NCI-H1105 treated with DMSO at 0.1 percent for 48 hours (cell line): ENCODE data around the gene ALOXE3.

Source experiments
- DNase-seq: peaks from one replicate; lab custom pipeline; 2025; lab: John Stamatoyannopoulos, UW

ALOXE3 gene

DNA sequence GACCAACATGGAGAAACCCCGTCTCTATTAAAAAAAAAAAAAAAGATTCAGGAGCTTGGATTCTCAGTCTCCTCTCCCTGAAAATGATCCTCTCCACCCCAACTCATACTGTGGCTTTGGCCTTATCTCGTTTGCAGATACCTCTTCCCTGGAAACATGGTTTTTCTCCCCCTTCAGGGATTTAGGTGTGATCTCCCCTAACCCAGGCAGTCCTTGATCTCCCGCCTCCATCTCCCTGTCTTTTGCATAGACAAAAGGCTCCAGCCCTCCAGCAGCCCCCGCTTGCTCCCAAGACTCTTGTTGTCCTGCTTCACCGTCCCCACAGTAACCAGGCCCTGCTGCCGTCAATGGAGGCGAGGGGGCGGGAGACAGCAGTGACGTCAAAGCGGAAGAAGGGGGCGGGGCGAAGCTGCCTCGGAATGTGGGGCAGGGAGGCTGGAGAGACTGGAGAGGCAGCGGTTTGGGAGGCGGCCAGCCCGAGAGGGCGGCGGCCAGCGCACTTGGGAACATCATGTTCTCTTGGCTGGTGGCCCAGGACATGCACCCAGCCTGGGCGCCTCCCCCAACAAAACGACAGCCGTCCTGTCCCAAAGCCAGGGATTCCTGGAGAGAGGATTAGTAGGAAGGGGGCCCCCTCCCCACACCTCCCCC is 35.8 kb upstream of the ALOXE3 start:
- DNase-seq, result peak; percentile 67

DNA sequence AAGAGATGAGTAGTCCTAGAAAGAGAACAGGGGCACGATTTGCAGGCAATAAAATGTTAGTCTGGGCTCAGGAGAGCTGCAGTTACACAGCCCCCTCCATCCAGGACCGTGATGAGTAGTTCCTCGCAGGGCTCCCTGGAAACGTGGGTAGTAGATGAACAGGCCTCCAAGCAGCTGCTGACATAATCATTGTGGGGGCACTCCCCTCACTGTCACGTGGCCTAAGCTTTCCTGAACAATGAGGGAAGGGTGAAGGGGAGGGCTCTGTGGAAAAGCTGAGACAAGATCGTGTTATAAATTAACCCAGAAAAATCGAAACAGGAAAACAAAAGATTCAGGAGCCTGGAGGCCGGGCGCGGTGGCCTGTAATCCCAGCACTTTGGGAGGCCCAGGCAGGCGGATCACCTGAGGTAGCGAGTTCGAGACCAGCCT is 35.2 kb upstream of the ALOXE3 start:
- no peak for DNase-seq

- DNase-seq, result no peak
These were observed 34.7 kb upstream of the ALOXE3 start for GRCh38 chr17:8153031-8153451.

DNA sequence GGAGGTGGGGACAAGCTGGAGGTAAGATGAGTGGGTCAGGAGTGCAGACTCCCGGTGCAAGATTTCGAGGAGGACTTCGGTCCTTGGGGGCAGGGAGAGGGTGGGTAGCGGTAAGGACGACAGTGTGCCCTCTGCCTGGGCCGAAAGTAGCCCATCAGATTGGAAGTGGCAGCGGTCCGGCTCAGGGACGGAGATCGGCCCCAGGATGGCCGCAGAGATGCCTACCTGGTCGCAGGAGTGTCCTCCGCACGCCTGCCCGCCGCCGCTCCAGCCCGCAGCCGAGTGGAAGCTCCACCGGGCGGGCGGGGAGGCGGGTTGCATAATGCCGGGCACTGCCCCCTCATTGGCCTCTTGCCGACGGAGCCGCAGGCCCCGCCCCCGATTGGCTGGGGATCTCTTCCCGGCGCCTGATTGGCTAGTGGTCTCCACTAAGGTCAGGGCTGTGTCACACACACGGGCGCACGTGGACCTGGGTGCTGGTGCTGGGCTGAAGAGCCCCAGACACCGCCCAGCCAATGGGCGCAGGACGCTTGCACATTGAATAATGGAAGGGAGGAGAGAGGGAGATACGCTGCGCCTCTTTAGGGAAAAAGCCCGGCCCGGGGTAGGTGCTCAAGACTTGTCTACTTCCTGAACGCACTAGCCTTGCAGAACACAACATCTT is 33.9 kb upstream of the ALOXE3 start, which contains the start of gene PER1:
Gene PER1 (minus strand): TSS at position 293 of the 664 bp plus-strand sequence. CDS start 1,698 bp downstream, outside the sequence.
- DNase-seq, result peak; percentile 82

DNA sequence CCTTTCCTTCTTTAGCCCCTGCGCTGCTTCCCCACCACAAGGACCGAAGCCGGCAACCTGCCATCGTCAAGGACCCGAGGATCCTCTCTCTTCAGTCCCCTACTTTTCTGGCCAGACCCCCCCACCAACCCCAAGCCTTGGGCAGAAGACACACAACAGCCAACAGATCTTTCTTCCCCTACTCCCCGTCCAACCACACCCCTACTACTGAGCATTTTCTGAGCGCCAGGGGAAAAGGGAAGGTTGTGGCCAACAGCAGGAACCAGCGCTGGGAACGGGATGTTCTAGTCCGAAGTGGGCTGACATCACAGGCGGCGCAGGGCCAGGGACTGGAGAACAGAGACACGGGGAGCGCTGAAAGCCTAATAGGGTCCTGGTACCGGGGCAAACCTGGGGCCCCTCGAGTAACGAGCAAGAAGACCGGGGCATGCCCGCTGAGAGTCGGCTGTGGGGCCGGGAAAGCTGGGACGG is 33.4 kb upstream of the ALOXE3 start:
- DNase-seq, result peak; percentile 34

GRCh38 chr17:8151120-8151640 is 32.9 kb upstream of the ALOXE3 start:
- DNase-seq, result peak; percentile 87

DNA sequence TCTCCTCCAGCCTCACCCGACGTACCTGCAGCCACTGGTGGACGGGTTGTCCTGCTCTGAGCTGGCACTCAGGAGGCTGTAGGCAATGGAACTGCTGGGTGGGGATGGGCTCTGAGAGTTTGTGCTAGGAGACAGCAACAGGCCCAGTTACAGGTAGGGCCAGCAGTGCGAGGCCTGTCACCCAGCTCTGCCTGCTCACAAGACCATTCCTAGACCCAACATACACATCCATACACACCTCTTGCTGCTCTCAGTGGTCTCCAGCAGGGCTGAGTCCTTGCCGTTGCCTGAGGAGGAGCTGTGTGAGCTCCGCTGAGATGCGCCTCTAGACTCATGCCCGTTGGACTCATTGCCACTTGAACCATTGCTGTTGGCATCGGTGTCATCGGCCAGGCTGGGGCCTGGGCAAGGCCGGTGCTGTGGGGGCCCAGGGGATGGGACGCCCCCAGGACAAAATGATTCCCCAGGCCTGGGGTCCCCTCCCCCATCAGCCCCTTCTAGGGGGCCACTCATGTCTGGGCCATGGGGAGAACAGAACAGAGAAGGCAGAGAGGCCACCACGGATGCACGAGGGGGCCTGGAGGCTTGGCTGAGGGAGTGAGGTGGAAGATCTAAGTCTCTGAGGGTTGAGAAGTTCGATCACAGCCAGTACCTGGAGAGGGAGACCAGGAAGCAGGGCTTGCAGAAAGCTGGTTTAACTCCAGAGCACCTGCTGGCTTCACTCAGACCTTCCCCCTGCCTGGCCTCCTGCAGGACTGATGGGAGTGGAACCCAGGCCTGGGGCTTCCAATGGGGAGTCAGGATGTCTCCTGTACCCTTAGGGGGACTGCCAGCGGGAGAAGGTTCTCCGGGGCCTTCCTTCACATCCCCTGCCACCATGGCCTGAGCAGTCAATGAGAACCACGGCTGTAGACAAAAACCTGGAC is 32.1 kb upstream of the ALOXE3 start:
- no peak for DNase-seq

DNA sequence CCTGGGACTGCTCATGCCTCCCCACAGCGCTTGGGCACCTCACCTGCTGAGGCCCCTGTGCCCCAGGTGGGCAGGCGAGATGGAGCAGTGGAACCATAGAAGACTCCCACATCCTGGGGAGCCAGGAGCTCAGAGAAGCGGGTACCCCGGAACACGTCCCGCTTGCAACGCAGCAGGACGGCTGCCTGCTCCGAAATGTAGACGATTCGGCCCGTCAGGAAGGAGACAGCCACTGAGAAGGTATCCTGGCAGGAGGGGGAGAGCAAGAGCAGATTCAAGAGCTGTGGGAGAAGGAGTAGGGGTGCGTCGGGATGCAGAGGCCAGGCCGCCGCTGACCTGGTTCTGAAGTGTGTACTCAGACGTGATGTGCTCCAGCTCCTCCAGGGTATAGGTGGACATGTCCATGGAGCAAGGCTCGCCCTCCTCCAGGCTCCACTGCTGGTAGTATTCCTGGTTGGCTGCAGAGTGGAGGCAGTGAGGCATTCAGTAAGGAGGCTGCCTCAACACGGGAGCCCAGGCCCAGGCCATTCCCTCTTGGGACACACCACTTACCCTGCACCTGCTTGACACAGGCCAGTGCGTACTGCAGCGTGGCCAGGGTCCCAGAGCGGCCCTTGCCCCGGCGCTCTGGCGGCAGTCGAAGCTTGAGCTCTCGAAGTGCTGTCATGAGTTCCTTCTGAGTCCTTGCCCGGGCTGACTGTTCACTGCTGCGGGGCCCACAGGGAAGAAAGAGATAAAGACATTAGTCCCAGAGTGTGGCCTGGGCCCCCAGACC is 31.3 kb upstream of the ALOXE3 start:
- DNase-seq, result no peak

GRCh38 chr17:8148560-8148959 is 30.2 kb upstream of the ALOXE3 start:
- no peak for DNase-seq

DNA sequence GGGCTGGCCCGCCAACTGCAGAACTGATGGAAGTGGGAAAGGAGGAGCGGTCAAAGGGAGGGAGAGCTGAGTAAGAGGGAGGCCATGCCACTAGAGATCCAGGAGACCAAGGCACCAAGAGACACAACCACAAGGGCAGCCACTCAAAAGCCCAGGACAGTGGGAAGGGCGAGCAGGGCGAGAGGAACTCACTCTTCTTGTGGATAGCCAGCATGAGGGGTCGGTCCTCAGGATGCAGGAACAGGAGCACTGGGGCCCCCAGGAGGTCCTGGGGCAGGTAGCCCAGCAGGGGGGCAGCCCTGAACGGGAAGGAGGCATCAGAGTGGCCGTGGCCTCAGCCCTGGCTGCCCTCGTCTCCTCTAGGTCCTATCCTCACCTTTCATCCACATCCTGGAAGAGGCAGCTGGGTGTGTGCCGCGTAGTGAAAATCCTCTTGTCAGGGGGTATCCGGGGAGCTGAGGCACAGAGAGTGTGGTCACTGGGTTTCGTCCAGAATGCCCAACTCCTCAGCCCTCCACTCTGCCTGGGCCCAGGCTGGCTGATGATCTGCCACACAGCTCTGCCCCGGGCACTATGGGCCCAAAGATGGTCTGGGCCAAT is 29.6 kb upstream of the ALOXE3 start:
- no peak for DNase-seq

- DNase-seq, result no peak
These were observed 29.0 kb upstream of the ALOXE3 start for GRCh38 chr17:8147141-8147804.

DNA sequence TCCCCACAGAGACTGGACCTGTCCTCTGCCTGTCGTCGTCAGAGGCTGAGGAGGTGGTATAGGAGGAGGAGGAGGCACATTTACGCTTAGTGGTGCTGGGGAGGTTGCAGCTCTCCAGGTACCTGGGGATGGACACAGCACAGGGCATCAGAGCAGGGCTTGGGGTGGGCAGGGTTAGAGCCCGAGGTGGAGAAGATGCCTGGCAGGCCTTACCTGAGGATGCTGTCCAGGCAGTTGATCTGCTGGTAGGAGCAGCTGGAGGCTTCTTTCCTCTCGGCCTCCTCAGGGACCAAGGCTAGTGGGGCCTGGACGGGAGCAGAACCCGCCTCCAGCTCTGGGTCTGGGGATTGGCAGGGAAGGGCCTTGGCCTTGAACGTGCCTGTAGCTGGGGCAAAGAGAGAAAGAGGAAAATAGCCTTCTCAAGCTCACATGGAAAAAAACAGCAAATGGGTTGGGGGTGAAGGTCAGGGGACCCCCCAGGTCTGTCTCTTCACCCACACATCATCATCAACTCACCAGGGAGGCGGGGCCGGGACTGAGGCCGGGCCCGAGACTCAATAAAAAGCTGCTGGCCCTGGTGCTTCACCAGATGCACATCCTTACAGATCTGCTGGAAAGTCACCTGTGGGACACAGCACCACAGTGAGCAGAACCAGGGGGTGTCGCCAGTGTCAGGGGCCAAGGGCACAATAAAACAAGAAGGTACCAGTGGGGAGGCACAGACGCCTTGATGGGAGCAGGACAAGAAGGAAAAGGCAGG is 28.2 kb upstream of the ALOXE3 start:
- no peak for DNase-seq

GRCh38 chr17:8145811-8146210 is 27.5 kb upstream of the ALOXE3 start:
- DNase-seq, result no peak

DNA sequence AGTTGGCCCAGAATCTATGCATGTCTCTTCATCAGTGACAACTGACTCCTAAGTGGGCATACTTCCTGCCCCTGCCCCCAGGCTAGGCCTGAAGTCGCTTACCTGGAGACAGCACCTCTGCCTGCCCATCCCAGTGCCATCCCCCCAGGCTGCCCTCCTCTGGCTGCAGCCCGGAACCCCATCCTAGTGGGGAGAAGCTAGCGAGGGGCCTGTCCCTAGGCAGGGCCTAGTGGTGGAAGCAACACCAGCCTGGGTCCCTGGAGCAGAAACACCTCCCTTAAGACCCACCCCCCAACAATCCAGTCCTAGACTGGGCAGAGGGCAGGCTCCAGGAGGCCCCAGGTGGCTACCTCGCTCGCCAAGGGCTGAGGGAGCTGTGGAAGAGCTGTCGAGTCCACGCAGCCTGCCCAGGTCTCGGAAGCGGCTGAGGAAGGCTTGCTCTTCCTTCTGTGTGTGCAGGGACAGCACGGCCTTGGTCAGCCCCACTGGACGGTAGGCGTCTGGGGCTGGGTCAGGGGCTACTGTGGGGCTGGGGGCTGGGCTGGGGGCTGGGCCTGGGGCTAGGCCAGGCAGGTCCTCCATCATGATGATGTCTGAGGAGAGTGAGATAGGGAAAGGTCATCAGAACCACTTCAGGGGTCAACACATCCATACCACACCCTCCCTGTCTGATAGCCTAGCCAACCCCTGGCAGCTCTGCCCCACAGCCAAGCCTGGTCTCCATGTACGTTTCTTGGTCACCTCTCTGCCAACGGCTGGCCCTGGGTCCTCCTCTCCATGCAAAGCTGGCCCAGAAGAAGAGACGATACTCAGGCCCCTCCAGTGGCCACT is 26.3 kb upstream of the ALOXE3 start:
- DNase-seq, result no peak

DNA sequence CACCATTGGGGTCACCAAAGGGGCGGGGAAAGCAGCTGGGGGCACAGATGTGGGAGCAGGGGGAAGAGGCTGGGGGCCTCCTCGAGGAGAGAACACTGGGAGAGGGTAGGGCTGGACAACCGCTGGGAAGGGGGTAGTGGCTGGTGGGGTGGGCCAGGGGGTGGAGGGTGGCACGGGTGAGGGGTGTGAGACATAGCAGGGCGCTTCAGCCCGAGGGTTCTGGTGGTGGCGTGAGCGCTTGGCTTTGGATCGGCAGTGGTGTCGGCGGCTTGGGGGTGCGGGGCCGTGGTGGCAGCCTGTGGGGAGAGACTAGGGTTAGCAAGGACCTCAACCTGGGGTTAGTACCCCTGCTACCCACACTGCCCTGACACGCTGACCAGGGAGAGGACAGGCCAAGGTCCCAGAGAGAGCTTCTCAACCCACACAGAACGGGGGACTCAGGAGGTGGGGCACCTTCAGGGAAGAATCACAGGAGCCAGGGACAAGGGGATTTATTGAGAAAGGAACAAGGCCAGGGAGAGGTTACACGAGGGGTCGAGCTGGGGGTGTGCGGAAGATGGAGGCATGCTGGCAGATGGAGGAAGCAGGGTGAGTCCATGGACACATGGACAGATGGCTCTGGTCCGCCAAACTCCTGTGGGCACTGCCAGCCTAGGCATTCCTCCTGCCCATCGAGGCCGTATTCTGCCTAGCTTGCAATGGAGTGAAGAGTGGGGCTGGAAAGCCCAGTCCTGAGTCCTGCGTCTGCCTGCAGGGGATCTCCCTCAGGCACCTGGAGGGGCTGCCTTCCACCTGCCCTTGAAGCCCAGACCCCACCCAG is 25.5 kb upstream of the ALOXE3 start:
- DNase-seq, result no peak

- DNase-seq, result no peak
These were observed 24.7 kb upstream of the ALOXE3 start for GRCh38 chr17:8142887-8143580.

DNA sequence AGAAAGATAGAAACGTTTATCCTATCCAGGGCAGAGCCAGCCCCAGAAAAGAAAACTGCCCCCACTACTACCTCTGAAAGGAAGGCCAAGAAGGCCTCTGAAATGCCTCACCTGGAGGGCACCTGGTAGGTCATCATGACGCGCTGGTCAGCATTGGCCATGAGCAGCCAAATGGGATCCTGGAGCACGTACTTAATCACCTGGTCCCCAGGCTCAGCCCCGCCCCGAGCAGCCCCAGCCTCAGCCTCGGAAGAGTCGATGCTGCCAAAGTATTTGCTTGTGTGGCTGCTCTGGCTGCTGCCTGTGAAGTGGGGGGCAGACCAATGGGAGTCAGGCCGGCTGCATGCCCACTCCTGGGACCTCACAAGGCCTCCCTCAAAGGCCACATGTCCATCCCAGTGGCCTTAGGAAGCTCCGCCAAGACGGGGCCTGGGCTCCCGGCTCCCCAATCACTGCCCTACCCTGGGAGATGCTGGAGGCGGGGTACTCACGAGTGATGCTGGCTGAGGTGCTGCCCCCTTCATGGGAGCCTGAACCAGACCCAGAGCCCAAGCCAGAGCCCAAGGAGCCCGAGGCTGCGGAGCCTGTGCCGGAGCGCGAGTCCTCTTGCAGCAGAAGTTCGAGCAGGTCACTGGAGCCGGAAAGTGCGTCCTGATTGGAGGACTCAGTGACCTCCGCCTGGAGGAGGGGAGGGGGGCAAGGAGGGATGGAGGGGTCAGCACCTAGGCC is 24.0 kb upstream of the ALOXE3 start:
- DNase-seq, result no peak
